WERI-Rb-1 (cell line): ENCODE results near the gene XPO5.

Experiments used
- DNase-seq: peaks from one replicate; pipeline ENCODE4 v3.0.0-alpha.2; 2020
- H3K27ac ChIP-seq: fragments of 250-450 bp; sonication (Bioruptor Pico); 2 replicates; pipeline ENCODE4 v1.5.1; 2020; ENCODE audit warnings: mild to moderate bottlenecking, moderate library complexity
- H3K27me3 ChIP-seq: fragments of 250-450 bp; sonication (Bioruptor Pico); 2 replicates; pipeline ENCODE4 v1.5.1; 2021; ENCODE audit warnings: mild to moderate bottlenecking, low read depth, moderate library complexity; ENCODE audit not compliant: insufficient read depth, severe bottlenecking
- H3K36me3 ChIP-seq: fragments of 250-450 bp; sonication (Bioruptor Pico); 2 replicates; pipeline ENCODE4 v1.5.1; 2020; ENCODE audit warnings: mild to moderate bottlenecking, moderate library complexity
- H3K4me3 ChIP-seq: 2 replicates; pipeline ENCODE4 v1.5.1; 2011; ENCODE audit warnings: low read depth, mild to moderate bottlenecking, control low read depth, low read length
- H3K9me3 ChIP-seq: fragments of 250-450 bp; sonication (Bioruptor Pico); 2 replicates; pipeline ENCODE4 v1.5.1; 2021; ENCODE audit warnings: mild to moderate bottlenecking, moderate library complexity; ENCODE audit not compliant: severe bottlenecking
- TF ChIP-seq, protein P1 (sequence below): IDR thresholded peaks from 2 replicates; pipeline ENCODE4 v1.5.1; 2011; ENCODE audit warnings: low read depth, mild to moderate bottlenecking, control low read depth, inconsistent platforms, low read length

XPO5 gene

GRCh38 chr6:43579171-43579570, 3.3 kb upstream of the XPO5 start:
- DNase-seq: no peak
- Histone ChIP-seq H3K36me3 (peaks cover 52% of the 10 kb centered on the region), H3K9me3 (no peaks in the 10 kb centered on the region), H3K27ac (peak overlapping the region; percentile 63), H3K4me3 (no peak overlapping the region), H3K27me3 (no peaks in the 10 kb centered on the region)
- TF ChIP-seq, protein P1, sequence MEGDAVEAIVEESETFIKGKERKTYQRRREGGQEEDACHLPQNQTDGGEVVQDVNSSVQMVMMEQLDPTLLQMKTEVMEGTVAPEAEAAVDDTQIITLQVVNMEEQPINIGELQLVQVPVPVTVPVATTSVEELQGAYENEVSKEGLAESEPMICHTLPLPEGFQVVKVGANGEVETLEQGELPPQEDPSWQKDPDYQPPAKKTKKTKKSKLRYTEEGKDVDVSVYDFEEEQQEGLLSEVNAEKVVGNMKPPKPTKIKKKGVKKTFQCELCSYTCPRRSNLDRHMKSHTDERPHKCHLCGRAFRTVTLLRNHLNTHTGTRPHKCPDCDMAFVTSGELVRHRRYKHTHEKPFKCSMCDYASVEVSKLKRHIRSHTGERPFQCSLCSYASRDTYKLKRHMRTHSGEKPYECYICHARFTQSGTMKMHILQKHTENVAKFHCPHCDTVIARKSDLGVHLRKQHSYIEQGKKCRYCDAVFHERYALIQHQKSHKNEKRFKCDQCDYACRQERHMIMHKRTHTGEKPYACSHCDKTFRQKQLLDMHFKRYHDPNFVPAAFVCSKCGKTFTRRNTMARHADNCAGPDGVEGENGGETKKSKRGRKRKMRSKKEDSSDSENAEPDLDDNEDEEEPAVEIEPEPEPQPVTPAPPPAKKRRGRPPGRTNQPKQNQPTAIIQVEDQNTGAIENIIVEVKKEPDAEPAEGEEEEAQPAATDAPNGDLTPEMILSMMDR: no peak

DNA sequence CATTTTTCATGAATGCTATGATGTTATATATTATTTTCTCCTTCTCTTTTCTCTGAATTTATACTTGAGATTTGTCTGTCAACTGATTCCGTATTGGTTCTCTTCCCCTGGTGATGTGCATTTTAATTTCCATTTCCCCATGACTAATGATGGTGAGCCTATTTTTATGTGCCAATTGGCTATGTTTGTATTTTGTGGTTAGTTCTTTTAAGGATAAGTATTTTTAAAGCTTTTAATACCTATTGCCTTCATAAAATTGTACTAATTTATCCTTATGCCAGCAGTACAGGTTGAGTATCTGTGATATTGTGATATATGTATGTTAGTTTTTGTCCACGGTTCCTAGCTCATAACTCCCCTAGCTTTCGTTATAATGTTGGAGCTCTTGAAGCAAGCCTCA, 2.9 kb upstream of the XPO5 start:
- Histone ChIP-seq H3K4me3 (no peak overlapping the region), H3K9me3 (no peaks in the 10 kb centered on the region), H3K36me3 (peaks cover 48% of the 10 kb centered on the region), H3K27me3 (no peaks in the 10 kb centered on the region), H3K27ac (peak overlapping the region; percentile 63)
- TF ChIP-seq, protein P1: no peak
- DNase-seq: no peak

DNA sequence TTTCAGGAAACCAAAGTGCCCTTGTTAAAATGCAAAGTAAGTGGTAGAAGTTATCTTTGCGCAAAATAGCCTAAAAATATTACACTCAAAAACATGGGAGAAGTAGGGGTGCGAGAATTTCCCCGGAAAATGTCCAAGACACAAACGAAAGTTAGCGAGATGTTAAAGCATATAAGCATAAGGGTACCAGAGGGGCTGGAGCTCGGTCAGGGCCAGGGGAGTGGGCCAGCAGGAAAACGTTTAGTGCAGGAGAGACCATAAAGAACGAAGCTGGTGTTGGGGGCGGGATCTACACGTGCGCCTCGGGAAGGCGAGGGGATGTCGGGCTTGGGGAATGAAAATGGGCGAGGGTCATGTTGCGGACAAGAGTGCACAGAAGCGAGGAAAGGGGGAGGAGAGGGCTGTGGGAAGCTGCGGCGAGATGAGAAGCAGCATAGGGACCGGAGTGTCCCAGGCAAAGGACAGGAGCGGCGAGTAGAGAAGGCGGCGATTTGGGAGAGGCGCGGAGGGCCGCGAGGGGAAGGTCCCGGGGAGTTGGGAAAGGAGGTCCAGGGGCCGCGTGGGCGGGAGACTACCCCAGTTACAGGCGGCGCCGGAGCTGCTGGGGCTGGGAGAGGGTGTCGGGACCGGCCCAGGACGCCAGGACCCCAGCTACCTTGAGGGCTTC, 600 bp downstream of the XPO5 start:
- no peaks in the 10 kb centered on the region for H3K9me3 ChIP-seq
- peak overlapping the region; percentile 78 for H3K4me3 ChIP-seq
- peak; percentile 62 for DNase-seq
- H3K27me3 ChIP-seq: no peaks in the 10 kb centered on the region
- H3K27ac ChIP-seq: peak overlapping the region; percentile 92
- H3K36me3 ChIP-seq: peaks cover 59% of the 10 kb centered on the region
- TF ChIP-seq, protein P1: no peak

GRCh38 chr6:43572015-43572414, 3.8 kb downstream of the XPO5 start:
- Histone ChIP-seq H3K4me3 (no peak overlapping the region), H3K27ac (no peak overlapping the region), H3K27me3 (no peaks in the 10 kb centered on the region), H3K9me3 (no peaks in the 10 kb centered on the region), H3K36me3 (peaks cover 64% of the 10 kb centered on the region)
- no peak for DNase-seq
- TF ChIP-seq, protein P1: no peak

DNA sequence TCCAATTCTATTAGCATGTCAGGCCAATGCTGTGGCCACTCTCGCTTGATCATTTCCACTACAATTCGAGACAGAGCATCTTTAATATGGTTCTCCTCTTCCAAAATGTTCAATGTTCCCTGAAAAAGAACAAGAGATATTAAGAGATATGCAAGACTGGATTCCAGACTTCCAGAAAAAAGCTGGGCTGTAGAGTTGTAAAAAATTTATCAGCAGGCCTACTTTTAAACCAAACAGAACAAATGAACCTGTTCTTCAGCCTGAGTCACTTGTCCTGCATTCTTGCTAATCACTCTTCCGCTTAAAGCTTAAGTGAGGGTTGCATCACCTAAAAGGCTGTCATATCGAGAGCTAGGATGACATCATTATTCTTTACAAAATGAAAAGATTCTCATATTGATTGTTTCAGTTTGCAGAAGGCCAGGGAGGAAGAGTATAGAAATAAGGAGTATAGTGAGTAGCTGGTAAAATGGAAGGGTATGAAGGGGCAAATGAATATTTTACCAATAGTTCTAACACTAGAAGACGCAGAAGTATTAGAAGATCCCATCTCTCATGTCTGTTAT, 4.9 kb downstream of the XPO5 start:
- TF ChIP-seq, protein P1: no peak
- DNase-seq: no peak
- H3K36me3 ChIP-seq: peaks cover 72% of the 10 kb centered on the region

More for the DNA sequence above, 4.9 kb downstream of the XPO5 start:
- Histone ChIP-seq H3K27ac (no peak overlapping the region), H3K4me3 (no peak overlapping the region), H3K27me3 (no peaks in the 10 kb centered on the region), H3K9me3 (no peaks in the 10 kb centered on the region)
